ENCODE data around the gene WBP2NL.
A peak's percentile ranks its signal among the peaks of the same experiment; 100 is the strongest.

Gene WBP2NL

GRCh38 chr22:42072606-42073330 lies 74.2 kb downstream of the WBP2NL start:
- Mint-ChIP-seq H3K4me1 (peaks cover 53% of the 10 kb centered on the region), H3K9me3 (no peaks in the 10 kb centered on the region), H3K27me3 (ENCODE audit: low read depth, poor library complexity) (peaks cover 4% of the 10 kb centered on the region), H3K27ac (no peak overlapping the region), H3K36me3 (ENCODE audit: low read depth) (no peaks in the 10 kb centered on the region), H3K4me3 (peak overlapping the region; percentile 4)
- DNase-seq, result no peak
- no peak for TF ChIP-seq CTCF (IDR thresholded peaks at IDR 0.05)

- no peaks in the 10 kb centered on the region for H3K9me3 Mint-ChIP-seq
- peaks cover 62% of the 10 kb centered on the region for H3K4me1 Mint-ChIP-seq
- no peak for DNase-seq
- TF ChIP-seq CTCF (IDR thresholded peaks at IDR 0.05), result no peak
- H3K27me3 Mint-ChIP-seq (ENCODE audit: low read depth, poor library complexity), result peaks cover 4% of the 10 kb centered on the region
- no peaks in the 10 kb centered on the region for H3K36me3 Mint-ChIP-seq (ENCODE audit: low read depth)
- no peak overlapping the region for H3K4me3 Mint-ChIP-seq
- no peak overlapping the region for H3K27ac Mint-ChIP-seq
These were observed 75.0 kb downstream of the WBP2NL start for GRCh38 chr22:42073621-42074041.

GRCh38 chr22:42074132-42074811 lies 75.7 kb downstream of the WBP2NL start, which contains the start of gene PHETA2:
TSS of gene PHETA2 (plus strand) at chr22:42074248. CDS start at chr22:42077294, 3,046 bp downstream.
- no peak for DNase-seq
- Mint-ChIP-seq H3K27ac (no peak within 1 kb of the TSS), H3K4me1 (peaks cover 63% of the 10 kb centered on the region), H3K4me3 (no peak within 1 kb of the TSS), H3K9me3 (no peaks in the 10 kb centered on the region), H3K36me3 (ENCODE audit: low read depth) (no peaks in the 10 kb centered on the region), H3K27me3 (ENCODE audit: low read depth, poor library complexity) (peaks cover 4% of the 10 kb centered on the region)
- no peak for TF ChIP-seq CTCF (IDR thresholded peaks at IDR 0.05)

- peaks cover 4% of the 10 kb centered on the region for H3K27me3 Mint-ChIP-seq (ENCODE audit: low read depth, poor library complexity)
- no peaks in the 10 kb centered on the region for H3K9me3 Mint-ChIP-seq
- no peak for TF ChIP-seq CTCF (IDR thresholded peaks at IDR 0.05)
- H3K4me3 Mint-ChIP-seq, result no peak overlapping the region
- no peak overlapping the region for H3K27ac Mint-ChIP-seq
- DNase-seq, result no peak
- no peaks in the 10 kb centered on the region for H3K36me3 Mint-ChIP-seq (ENCODE audit: low read depth)
- H3K4me1 Mint-ChIP-seq, result peaks cover 67% of the 10 kb centered on the region
These were observed 76.5 kb downstream of the WBP2NL start for GRCh38 chr22:42074846-42075676.

- Mint-ChIP-seq H3K4me3 (no peak overlapping the region), H3K27ac (peak overlapping the region; percentile 36), H3K27me3 (ENCODE audit: low read depth, poor library complexity) (peaks cover 4% of the 10 kb centered on the region), H3K4me1 (peaks cover 65% of the 10 kb centered on the region), H3K9me3 (no peaks in the 10 kb centered on the region), H3K36me3 (ENCODE audit: low read depth) (peaks cover 3% of the 10 kb centered on the region)
- TF ChIP-seq CTCF (IDR thresholded peaks at IDR 0.05), result no peak
- DNase-seq, result no peak
These were observed 78.3 kb downstream of the WBP2NL start for GRCh38 chr22:42076764-42077485.

Data from nephron progenitor cell (in vitro differentiated cells).